ENCODE results near the gene AP2S1.

The AP2S1 gene

GRCh38 chr19:46797881-46798280, 52.8 kb downstream of the AP2S1 start:
- DNase-seq: no peak

GRCh38 chr19:46791944-46792343, 58.7 kb downstream of the AP2S1 start:
- no peak for DNase-seq

GRCh38 chr19:46789371-46789770, 61.3 kb downstream of the AP2S1 start:
- no peak for DNase-seq

- DNase-seq: no peak
Measured at GRCh38 chr19:46788968-46789338, 61.7 kb downstream of the AP2S1 start.

GRCh38 chr19:46788262-46788967, 62.2 kb downstream of the AP2S1 start, which contains the start of gene SLC1A5:
Gene SLC1A5 (minus strand): TSS chr19:46788594. CDS start chr19:46787965, 629 bp downstream.
- DNase-seq: peak; percentile 90
